SU-DHL-6 (cell line): Measurements from ENCODE around the gene CACNG8.

Source experiments
- H2AFZ ChIP-seq: fragments of 200-600 bp; sonication (generic); 2 replicates; pipeline ENCODE4 v1.6.1; 2014; ENCODE audit warnings: low read depth, mild to moderate bottlenecking, moderate library complexity, mixed read lengths, antibody characterized with exemption, low read length; ENCODE audit not compliant: severe bottlenecking
- H3F3A ChIP-seq: fragments of 200-600 bp; shearing (Covaris generic); 2 replicates; pipeline ENCODE4 v1.6.0; 2016; ENCODE audit warnings: antibody characterized with exemption, mild to moderate bottlenecking; ENCODE audit not compliant: insufficient read depth
- H3K27ac ChIP-seq: fragments of 200-600 bp; sonication (generic); 2 replicates; pipeline ENCODE4 v1.5.1; 2016; ENCODE audit warnings: low read depth, mild to moderate bottlenecking, low read length, moderate library complexity, mixed read lengths
- H3K27me3 ChIP-seq: fragments of 200-600 bp; sonication (generic), shearing (Covaris generic); 2 replicates; pipeline ENCODE4 v1.6.0; 2014; ENCODE audit warnings: mild to moderate bottlenecking, low read length
- H3K36me3 ChIP-seq: fragments of 200-600 bp; sonication (generic); 2 replicates; pipeline ENCODE4 v1.6.1; 2014; ENCODE audit warnings: mild to moderate bottlenecking, low read length, mixed read lengths
- H3K4me2 ChIP-seq: fragments of 300-600, 200-600 bp; shearing (Covaris generic), sonication (generic); 2 replicates; pipeline ENCODE4 v1.6.0; 2014; ENCODE audit warnings: low read length, low read depth, mild to moderate bottlenecking; ENCODE audit not compliant: poor library complexity, severe bottlenecking
- H3K4me3 ChIP-seq: fragments of 200-600 bp; sonication (generic); 2 replicates; pipeline ENCODE4 v1.5.1; 2014; ENCODE audit warnings: antibody characterized with exemption, low read length, mild to moderate bottlenecking, mixed read lengths; ENCODE audit not compliant: insufficient read depth, poor library complexity, severe bottlenecking
- H3K79me2 ChIP-seq: fragments of 200-600 bp; sonication (generic); 2 replicates; pipeline ENCODE4 v1.6.1; 2014; ENCODE audit warnings: mild to moderate bottlenecking, low read length, moderate library complexity; ENCODE audit not compliant: insufficient read depth
- H3K9ac ChIP-seq: fragments of 200-600 bp; sonication (generic); 2 replicates; pipeline ENCODE4 v1.7.0; 2014; ENCODE audit warnings: mild to moderate bottlenecking, low read length
- H3K9me2 ChIP-seq: fragments of 200-600 bp; sonication (generic); replicated peaks from 2 replicates; pipeline ENCODE4 v1.6.1; 2014; ENCODE audit warnings: low read length; ENCODE audit not compliant: insufficient read depth
- H3K9me3 ChIP-seq: fragments of 200-600 bp; sonication (generic); 2 replicates; pipeline ENCODE4 v1.6.1; 2014; ENCODE audit warnings: low read length, mixed read lengths; ENCODE audit not compliant: insufficient read depth
- H4K20me1 ChIP-seq: fragments of 200-600 bp; sonication (generic); 2 replicates; pipeline ENCODE4 v1.6.1; 2014; ENCODE audit warnings: low read depth, mild to moderate bottlenecking, antibody characterized with exemption, low read length, moderate library complexity, mixed read lengths
- CTCF ChIP-seq: fragments of 200-600 bp; sonication (generic); IDR thresholded peaks from one replicate; pipeline ENCODE4 v1.5.1; 2017; ENCODE audit warnings: antibody characterized with exemption, mild to moderate bottlenecking, low read length, moderate library complexity; ENCODE audit not compliant: insufficient read depth, poor library complexity, severe bottlenecking
- EZH2phosphoT487 ChIP-seq: fragments of 200-600 bp; sonication (generic), shearing (Covaris generic); conservative IDR thresholded peaks from 2 replicates; pipeline ENCODE4 v1.6.1; 2018; ENCODE audit warnings: mild to moderate bottlenecking, antibody characterized with exemption, low read length, moderate library complexity, mixed read lengths

CACNG8 gene

GRCh38 chr19:53999694-54000093 is 37.0 kb downstream of the CACNG8 start:
- no peak for TF ChIP-seq CTCF
- TF ChIP-seq EZH2phosphoT487: no peak
- H3K9ac ChIP-seq: no peak overlapping the region
- no peaks in the 10 kb centered on the region for H3K79me2 ChIP-seq
- no peaks in the 10 kb centered on the region for H3K27me3 ChIP-seq
- H3K36me3 ChIP-seq: no peaks in the 10 kb centered on the region
- H3K9me2 ChIP-seq: no peaks in the 10 kb centered on the region
- no peak overlapping the region for H3K4me2 ChIP-seq
- no peak overlapping the region for H3K4me3 ChIP-seq
- H2AFZ ChIP-seq: no peak overlapping the region
- H4K20me1 ChIP-seq: no peaks in the 10 kb centered on the region
- no peaks in the 10 kb centered on the region for H3F3A ChIP-seq
- H3K9me3 ChIP-seq: no peaks in the 10 kb centered on the region
- no peak overlapping the region for H3K27ac ChIP-seq

GRCh38 chr19:54001496-54001895 is 38.8 kb downstream of the CACNG8 start:
- Histone ChIP-seq H2AFZ (no peak overlapping the region), H3F3A (no peaks in the 10 kb centered on the region)
- TF ChIP-seq EZH2phosphoT487: no peak
- TF ChIP-seq CTCF: no peak

GRCh38 chr19:54002495-54003315 is 40.0 kb downstream of the CACNG8 start:
- no peaks in the 10 kb centered on the region for H3K9me3 ChIP-seq
- TF ChIP-seq EZH2phosphoT487 (no peak), CTCF (no peak)
- no peak overlapping the region for H2AFZ ChIP-seq
- no peak overlapping the region for H3K27ac ChIP-seq
- no peaks in the 10 kb centered on the region for H3K9me2 ChIP-seq
- no peaks in the 10 kb centered on the region for H3K27me3 ChIP-seq
- H3K36me3 ChIP-seq: no peaks in the 10 kb centered on the region
- H3F3A ChIP-seq: no peaks in the 10 kb centered on the region
- no peaks in the 10 kb centered on the region for H4K20me1 ChIP-seq
- H3K4me3 ChIP-seq: no peak overlapping the region
- no peaks in the 10 kb centered on the region for H3K79me2 ChIP-seq
- H3K4me2 ChIP-seq: no peak overlapping the region
- no peak overlapping the region for H3K9ac ChIP-seq

More at GRCh38 chr19:54001496-54001895, 38.8 kb downstream of the CACNG8 start:
- Histone ChIP-seq H3K36me3 (no peaks in the 10 kb centered on the region), H3K27ac (no peak overlapping the region), H4K20me1 (no peaks in the 10 kb centered on the region), H3K9me2 (no peaks in the 10 kb centered on the region), H3K9me3 (no peaks in the 10 kb centered on the region), H3K9ac (no peak overlapping the region), H3K79me2 (no peaks in the 10 kb centered on the region), H3K4me2 (no peak overlapping the region), H3K4me3 (no peak overlapping the region), H3K27me3 (no peaks in the 10 kb centered on the region)
